ENCODE data around the gene THY1. TPM values are rescaled to one million over a fixed set of nuclear protein-coding genes. Genes with fewer than 3 reads are reported as not detected.

The THY1 gene
- total and polyA plus RNA-seq, 2 of the 8 experiments (the other 6 are each of a cell fraction or from before 2014, with no cell fraction given) = 286 to 2,479 TPM

GRCh38 chr11:119391275-119391674, 31.7 kb downstream of the THY1 start:
- H3K9me3 ChIP-seq (ENCODE audit: insufficient read depth in 2 of 2, low read depth in 1 of 2, low read length in 1 of 2) = no peaks in the 10 kb centered on the region
- H3K79me1 ChIP-seq (ENCODE audit: low read depth, low read length) = no peaks in the 10 kb centered on the region
- H4K20me1 ChIP-seq (replicated peaks in 1 of 2; ENCODE audit: control insufficient read depth in 1 of 2, insufficient read depth in 2 of 2, low read length in 2 of 2) = no peaks in the 10 kb centered on the region
- no peaks in the 10 kb centered on the region for H3K36me3 ChIP-seq (ENCODE audit: control insufficient read depth in 2 of 4, insufficient read depth in 4 of 4, low read length in 3 of 4)
- H3K4me3 ChIP-seq (ENCODE audit: extremely low read depth in 1 of 4, insufficient read depth in 2 of 4, low read depth in 3 of 4, low read length in 4 of 4) = no peak overlapping the region
- POLR2A ChIA-PET (ENCODE audit: partially characterized antibody) = no interaction called here
- no peak overlapping the region for H2AFZ ChIP-seq (ENCODE audit: low read length)
- H3K27me3 ChIP-seq (replicated peaks in 1 of 4; ENCODE audit: control insufficient read depth in 3 of 4, extremely low read depth in 1 of 4, insufficient read depth in 3 of 4, low read length in 3 of 4) = no peaks in the 10 kb centered on the region
- FAIRE-seq (no peak), DNase-seq (ENCODE audit: low read depth in 1 of 2, low spot score in 2 of 2) (no peak)
- no peaks in the 10 kb centered on the region; a peak in 1 of 7 replicates for H3K4me1 ChIP-seq (replicated peaks in 1 of 4; ENCODE audit: control insufficient read depth in 3 of 4, insufficient read depth in 4 of 4, low read length in 3 of 4)
- no peak overlapping the region for H3K14ac ChIP-seq (ENCODE audit: insufficient read length)
- no peak overlapping the region for H4K91ac ChIP-seq (replicated peaks; ENCODE audit: insufficient read length, low read length)
- no peak overlapping the region for H2BK15ac ChIP-seq (ENCODE audit: low read length)
- H3K79me2 ChIP-seq (ENCODE audit: control insufficient read depth in 1 of 2, insufficient read depth in 2 of 2, low read length in 2 of 2) = no peaks in the 10 kb centered on the region
- 92% methylated on average over 7 of the region's 7 CpGs; no CpG with 5 or more reads in 1 of the 2 experiments for WGBS, 2 experiments (ENCODE audit: extremely low coverage in 1 of 2, insufficient coverage in 1 of 2, insufficient read length in 1 of 2, insufficient replicate concordance in 2 of 2, low coverage in 1 of 2, low lambda C conversion rate in 2 of 2, missing lambda C conversion rate in 1 of 2)
- no peak overlapping the region for H2BK20ac ChIP-seq (ENCODE audit: low read length)
- no peak overlapping the region for H3K23ac ChIP-seq (ENCODE audit: insufficient read length)
- H3K4ac ChIP-seq (replicated peaks; ENCODE audit: insufficient read length, low read depth, low read length) = no peak overlapping the region
- H3K56ac ChIP-seq (replicated peaks; ENCODE audit: insufficient read length, low read depth, low read length) = no peak overlapping the region
- no peak overlapping the region for H3K27ac ChIP-seq (ENCODE audit: low read depth, low read length)
- H2AK5ac ChIP-seq (ENCODE audit: low read depth, low read length) = no peak overlapping the region
- H3K9ac ChIP-seq (replicated peaks in 1 of 4; ENCODE audit: extremely low read depth in 1 of 4, low read depth in 3 of 4, low read length in 3 of 4) = no peak overlapping the region
- H2BK120ac ChIP-seq (replicated peaks; ENCODE audit: low read depth, low read length) = no peak overlapping the region
- no peak overlapping the region for H4K5ac ChIP-seq (ENCODE audit: insufficient read length, low read depth, low read length)
- no peak overlapping the region for H3K4me2 ChIP-seq (ENCODE audit: insufficient read depth in 1 of 2, low read depth in 2 of 2, low read length in 2 of 2)
- no peaks in the 10 kb centered on the region; the same call in 1 of the 2 replicates for H3K23me2 ChIP-seq (ENCODE audit: low read depth, low read length)
- H2BK5ac ChIP-seq (ENCODE audit: low read depth, low read length) = no peak overlapping the region
- CTCF ChIA-PET (ENCODE audit: partially characterized antibody) = interaction anchor here (0.7 to 26.3 kb wide), 10 partner anchors 9 to 89 kb away, joined by 4 to 463 read pairs (median 8); partner anchors contain the start of genes C1QTNF5, MFRP and USP2
- TF ChIP-seq RAD21 (IDR thresholded peaks at IDR 0.05 in 1 of 2, conservative IDR thresholded peaks at IDR 0.05 in 1 of 2; ENCODE audit: low read depth in 2 of 2, low read length in 2 of 2) = no peak
- TF ChIP-seq SIX5 (IDR thresholded peaks at IDR 0.05; ENCODE audit: low read depth, low read length) = no peak
- no peak for TF ChIP-seq CBX5 (IDR thresholded peaks at IDR 0.05; ENCODE audit: low read depth, low read length)
- TF ChIP-seq ATF3 (IDR thresholded peaks at IDR 0.05; ENCODE audit: insufficient read depth, low read depth, low read length) = no peak
- TF ChIP-seq NANOG (IDR thresholded peaks at IDR 0.05; ENCODE audit: insufficient read depth, low read depth, low read length, poor library complexity, severe bottlenecking) = no peak
- no peak for TF ChIP-seq NRF1 (IDR thresholded peaks at IDR 0.05; ENCODE audit: low read depth, low read length)
- H2BK12ac ChIP-seq (ENCODE audit: low read depth, low read length) = no peak overlapping the region
- no peak overlapping the region for H4K8ac ChIP-seq (ENCODE audit: extremely low read depth, insufficient read depth, low read length)
- no peak overlapping the region for H3K18ac ChIP-seq (ENCODE audit: extremely low read depth, low read length)
